GM19372 (cell line): Measurements from ENCODE around the gene TPP2.

Source experiments
- ATAC-seq: cut with Tn5 transposase; IDR thresholded peaks from one replicate; pipeline ENCODE4 v1.9.1; 2021; ENCODE audit warnings: mild to moderate bottlenecking, low read depth, moderate library complexity; ENCODE audit not compliant: unreplicated experiment

The TPP2 gene

DNA sequence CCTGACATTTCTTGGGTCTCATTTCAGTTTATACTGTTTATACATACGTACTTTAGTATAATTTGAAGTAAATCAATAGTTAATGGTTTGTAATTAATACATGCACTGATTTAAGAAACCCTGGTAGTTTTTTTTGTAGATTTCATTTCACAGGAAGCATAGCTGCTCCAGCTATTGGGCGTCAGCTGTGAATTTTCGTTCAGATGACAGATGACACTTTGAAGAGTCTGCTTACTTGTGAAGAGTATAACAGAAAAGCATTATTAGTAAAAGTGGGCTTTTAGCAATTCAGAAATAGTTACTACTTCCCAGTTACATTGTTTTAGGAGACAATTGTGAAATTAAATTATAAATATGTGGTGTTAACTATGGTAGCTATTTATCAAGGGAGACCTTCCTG, 53.7 kb downstream of the TPP2 start:
- no peak for ATAC-seq

DNA sequence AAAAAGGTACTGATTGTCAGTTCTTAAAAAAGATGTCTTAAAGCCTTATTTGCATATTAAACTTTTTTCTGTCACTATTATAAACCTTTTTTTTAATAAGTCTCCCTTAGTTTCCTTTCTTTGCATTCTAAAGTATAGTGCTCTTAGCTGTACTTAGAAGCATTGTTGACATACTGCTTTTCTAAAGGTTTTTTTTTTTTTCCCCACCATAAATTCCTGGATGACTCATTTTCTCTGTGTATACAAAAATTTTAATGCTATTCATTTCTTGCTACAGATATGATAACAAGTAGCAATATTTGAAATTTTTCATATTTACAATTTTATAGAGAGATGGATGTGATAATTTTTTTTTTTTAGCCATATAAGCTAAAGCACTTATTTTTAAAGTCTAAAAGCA, 54.6 kb downstream of the TPP2 start:
- no peak for ATAC-seq

DNA sequence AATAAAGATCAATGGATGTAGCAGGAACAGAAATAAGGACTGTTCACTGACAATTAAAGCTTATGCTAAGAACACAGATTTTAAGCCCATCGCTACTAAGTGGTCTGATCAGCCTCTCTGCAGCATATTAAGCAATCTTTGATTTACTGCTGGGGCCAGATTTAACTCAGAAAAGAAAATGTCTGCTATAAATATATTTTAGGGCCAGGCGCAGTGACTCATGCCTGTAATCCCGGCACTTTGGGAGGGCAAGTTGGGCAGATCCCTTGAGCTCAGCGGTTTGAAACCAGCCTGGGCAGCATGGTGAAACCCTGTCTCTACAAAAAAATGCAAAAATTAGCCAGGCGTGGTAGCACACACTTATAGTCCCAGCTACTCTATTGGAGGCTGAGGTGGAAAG, 55.1 kb downstream of the TPP2 start:
- ATAC-seq = no peak

GRCh38 chr13:102654756-102655155, 58.0 kb downstream of the TPP2 start:
- ATAC-seq = no peak

- ATAC-seq = no peak
Measured at GRCh38 chr13:102657630-102658029, 60.8 kb downstream of the TPP2 start.

DNA sequence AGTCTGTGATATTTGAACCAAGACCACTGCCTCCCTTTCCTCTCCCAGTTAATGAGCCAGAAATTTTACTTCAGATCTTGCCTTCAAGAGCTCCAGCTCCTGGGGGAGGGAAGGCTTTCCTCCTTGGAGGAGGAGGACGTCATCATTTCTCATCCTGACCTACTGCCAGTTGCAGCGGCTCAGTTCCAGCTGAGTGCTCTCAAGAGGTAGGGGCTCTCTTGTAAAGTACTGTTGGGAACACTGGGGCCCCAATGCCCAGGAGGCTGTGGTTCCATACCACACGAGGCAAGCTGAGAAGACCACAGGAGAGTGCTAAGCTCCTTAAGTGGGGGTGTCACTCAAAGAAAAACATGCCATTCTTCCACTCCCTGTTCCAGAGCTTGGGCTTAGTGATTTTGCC, 61.9 kb downstream of the TPP2 start:
- no peak for ATAC-seq

GRCh38 chr13:102659168-102659713, 62.5 kb downstream of the TPP2 start:
- no peak for ATAC-seq

GRCh38 chr13:102667023-102667422, 70.2 kb downstream of the TPP2 start:
- ATAC-seq = no peak

DNA sequence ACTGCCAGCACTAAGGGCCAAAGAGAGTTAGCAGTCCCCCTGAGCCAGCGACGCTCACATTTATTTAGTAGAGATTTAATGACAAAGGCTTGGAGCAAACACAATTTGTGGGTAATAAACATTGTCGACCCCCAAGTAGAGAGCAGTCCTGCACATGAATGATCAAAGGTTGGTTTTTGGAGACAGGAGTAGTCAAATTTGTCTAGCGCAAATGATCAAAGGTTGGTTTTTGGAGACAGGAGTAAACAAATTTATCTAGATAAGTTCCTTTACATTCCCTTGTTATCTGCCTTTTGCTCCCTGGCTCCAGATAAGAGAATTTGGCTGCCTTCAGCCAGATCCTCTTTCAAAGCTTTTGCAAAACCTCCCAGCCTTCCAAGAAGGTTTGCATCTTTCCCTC, 71.1 kb downstream of the TPP2 start:
- no peak for ATAC-seq

DNA sequence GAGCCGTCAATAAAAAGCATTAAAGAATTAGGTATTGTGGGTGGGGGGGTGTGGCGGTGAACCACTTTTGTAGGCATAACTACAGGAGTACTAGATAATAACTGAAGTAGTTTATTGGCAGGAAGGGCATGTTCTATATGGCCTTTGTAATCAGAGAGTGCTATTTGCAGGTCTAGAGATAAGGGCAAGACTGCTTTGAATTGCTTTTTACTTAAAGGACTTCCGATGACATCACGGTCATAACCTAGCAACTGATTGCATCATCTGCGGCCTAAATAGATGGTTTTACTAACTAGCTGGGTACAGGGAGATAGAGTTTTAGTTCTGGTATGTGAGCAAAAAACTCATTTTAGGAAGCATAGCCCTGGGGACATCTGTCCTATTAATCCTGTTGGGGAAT, 73.3 kb downstream of the TPP2 start:
- no peak for ATAC-seq

GRCh38 chr13:102675115-102675514, 78.3 kb downstream of the TPP2 start:
- no peak for ATAC-seq

DNA sequence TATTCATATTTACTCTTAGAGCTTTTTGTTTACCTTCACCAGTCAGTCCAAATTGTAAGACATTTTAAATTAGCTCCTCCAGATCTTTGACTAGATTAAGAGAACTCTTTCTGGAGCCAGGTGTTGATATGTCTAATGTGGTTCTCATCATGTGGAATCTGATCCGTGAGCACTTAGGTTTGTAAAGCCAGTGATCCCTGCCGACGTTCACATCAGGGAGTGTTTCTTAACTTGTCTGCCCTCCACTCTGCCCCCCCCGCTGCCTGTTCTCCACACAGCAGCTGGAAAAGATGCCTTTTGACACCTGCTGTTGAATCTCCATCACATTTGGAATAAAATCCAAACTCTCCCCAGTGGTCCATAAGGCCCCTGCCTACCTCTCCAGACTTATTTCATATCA, 80.3 kb downstream of the TPP2 start:
- no peak for ATAC-seq

- ATAC-seq = no peak
Measured at GRCh38 chr13:102678339-102679107, 81.7 kb downstream of the TPP2 start.

DNA sequence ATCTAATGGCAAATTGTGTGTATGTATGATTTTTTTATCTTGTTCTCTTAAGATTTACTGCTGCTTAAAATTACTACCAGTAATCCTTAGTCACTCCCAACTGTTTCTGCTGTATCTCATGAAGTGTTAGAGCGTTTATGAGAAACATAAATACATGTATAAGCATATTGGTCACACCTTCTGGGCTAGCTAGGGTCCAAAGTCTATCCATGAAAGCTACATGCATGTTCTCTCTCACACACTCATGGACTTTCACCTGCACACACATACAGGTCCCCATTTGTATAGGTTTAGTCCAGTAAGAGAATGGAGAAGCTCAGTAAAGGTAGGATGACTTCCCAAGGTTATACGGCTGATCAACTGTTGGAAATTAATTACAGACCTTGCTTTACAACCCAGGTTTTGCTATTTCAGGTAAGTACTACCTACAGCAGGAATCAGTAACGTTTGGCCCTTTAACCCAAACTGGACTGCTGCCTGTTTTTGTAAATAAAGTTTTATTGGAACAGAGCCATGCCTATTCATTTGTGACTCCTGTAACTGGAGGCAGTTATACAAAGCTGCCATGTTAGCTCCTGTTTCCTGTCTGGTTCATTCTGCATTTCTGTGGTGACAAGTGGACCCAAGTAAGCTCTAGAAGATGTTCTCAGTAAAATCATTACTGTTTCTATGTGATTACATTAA, 82.8 kb downstream of the TPP2 start:
- ATAC-seq = no peak

DNA sequence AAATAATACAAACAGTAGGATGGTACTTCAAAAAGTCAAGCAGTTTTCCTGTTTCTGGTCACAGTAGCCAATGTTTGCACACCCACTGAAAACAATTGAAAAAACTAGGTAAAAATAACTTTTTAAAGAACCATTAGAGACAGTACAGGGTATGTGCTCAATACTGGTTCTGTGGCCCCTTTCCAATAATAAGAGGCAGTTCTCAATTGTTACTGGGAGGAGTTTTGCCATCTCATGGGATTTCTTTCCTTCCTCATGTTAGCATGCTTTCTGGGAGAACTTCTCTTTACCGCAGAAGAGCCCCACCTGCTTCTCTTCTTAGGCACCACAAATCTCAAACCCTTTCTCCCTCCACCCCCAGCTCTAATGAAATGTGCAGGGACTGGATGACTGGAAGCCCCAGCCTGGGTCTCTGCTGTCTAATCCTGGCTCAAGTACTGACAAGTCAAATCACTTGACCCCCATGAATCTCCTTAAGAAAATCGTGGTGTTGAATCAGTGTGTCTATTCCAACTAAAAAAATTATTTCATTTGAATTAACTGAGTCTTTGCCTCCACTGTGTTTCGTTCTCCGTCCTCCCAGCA, 83.4 kb downstream of the TPP2 start:
- no peak for ATAC-seq

GRCh38 chr13:102680842-102681740, 84.3 kb downstream of the TPP2 start:
- no peak for ATAC-seq

- ATAC-seq = no peak
Measured at GRCh38 chr13:102682211-102682610, 85.4 kb downstream of the TPP2 start.

- no peak for ATAC-seq
Measured at GRCh38 chr13:102682727-102683126, 85.9 kb downstream of the TPP2 start.

- ATAC-seq = no peak
Measured at GRCh38 chr13:102683637-102684036, 86.9 kb downstream of the TPP2 start.

- no peak for ATAC-seq
Measured at GRCh38 chr13:102686024-102686423, 89.2 kb downstream of the TPP2 start.

GRCh38 chr13:102687520-102687919, 90.7 kb downstream of the TPP2 start:
- ATAC-seq = no peak
